Stimulated activated CD8-positive, alpha-beta memory T cell treated with anti-CD3 and anti-CD28 coated beads, Interleukin-4, amount 100 ng/mL, for 24 hours (primary cell): ENCODE data around the gene AKAP13.

Experiments used
- DNase-seq: peaks from one replicate; pipeline ENCODE4 v3.0.0-alpha.2; 2020; ENCODE audit warnings: low read depth

AKAP13 gene

DNA sequence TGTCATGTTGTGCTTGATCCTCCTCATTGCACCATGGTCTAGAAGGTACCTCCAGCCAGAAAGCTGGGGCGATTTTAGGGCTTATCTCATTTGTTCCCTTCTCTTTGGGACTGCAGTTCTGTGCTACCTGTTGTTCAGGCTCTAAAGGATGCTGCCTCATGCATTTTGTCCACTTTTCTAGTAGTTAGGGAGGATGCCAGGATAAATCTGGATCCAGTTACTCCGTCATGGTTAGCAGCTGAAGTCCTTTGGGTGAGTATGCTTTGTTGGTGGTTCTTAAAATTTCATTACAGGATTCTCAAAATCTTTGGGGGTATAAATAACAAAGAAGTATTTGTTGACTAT is 8.9 kb downstream of the AKAP13 start:
- no peak for DNase-seq

DNA sequence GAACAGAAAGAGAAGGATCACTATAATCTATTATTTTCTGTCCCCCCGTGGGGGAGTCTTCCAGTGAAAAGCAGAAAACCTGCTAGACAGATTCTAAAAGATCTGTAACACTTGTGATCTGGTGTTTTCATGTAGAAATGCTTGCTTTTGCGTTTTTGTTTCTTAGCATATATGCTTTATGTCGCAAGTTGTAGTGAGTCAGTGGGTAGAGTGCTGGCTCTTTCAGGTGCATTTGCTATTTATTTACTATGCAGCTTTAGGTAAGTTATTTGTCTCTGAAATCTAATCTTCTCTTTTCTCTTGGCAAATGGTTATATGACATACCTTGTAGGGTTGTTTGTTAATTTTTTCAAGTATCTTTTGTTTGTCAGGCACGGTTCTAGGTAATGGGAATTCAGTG is 9.4 kb downstream of the AKAP13 start:
- no peak for DNase-seq

DNA sequence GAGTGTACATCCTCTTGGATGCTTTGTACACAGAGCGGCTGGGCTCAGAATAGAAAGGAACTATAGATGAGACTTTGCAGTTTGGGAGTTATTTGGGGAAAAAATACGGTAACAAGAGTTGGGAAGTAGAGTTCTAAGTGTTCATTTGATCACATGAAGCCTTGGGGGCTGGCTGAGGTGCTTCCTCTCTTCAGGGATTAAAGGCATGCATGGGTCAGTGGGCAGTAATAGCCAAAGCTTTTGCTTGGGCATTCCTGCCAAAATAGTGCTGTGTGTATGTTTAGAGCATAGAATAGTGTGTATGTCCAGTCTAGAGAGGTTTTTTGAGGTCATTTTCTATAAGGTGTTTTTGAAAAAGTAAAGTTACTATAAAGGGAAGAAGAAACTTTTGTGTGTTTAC is 12.8 kb downstream of the AKAP13 start:
- no peak for DNase-seq

DNA sequence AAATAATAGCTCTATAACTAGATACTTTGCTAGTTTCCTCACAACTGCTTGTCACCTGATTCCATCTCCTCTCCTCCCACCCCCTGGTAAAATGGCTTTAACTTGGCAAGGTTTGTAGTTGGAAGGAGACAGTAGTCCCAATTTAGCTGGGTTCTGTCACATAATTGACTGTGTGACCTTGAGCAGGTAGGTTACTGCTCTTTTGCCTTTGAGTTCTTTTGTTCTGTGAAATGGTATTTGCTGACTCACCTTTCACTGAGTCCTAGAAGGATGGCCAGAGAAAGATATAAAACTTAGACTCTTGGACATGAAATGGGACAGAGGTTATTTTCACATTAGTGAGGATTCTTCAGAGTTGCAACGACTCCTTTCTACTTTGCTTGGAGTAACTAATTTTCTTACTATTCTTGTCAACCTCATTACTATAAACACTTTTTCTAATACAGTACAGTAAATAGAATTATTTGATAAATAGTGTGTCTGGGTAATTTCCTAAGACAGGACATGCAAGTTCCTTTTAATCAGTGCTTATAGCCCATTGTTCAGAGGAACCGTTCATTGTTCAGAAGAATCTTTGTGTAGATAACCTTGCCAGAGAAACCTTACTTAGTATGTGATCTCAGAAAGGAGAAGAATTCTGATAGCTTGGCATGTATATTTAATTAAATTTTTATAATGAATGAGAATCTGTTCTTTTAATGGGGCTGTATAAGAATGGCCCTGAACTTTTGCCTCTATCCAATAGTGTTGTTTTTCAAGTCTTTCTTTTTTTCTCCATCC is 14.3 kb downstream of the AKAP13 start:
- DNase-seq = no peak

DNA sequence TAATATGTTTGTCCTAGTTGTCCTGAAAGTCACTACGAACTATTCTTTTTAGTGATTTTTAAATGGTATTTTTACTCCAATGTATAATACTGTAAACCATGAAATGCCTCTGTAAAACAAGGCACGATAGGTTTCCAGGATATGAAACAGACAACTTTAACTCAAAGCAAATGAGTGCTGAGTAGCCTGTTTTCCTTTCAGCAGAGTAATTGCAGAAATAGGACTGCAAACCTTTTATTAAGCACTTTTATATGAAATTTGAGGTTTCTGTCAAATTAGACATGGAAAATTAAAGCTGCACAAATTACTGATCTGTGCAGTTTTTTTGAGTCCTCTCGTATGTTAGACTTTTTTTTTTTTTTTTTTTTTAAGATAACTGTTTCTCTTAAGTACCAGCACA is 16.2 kb downstream of the AKAP13 start:
- no peak for DNase-seq

DNA sequence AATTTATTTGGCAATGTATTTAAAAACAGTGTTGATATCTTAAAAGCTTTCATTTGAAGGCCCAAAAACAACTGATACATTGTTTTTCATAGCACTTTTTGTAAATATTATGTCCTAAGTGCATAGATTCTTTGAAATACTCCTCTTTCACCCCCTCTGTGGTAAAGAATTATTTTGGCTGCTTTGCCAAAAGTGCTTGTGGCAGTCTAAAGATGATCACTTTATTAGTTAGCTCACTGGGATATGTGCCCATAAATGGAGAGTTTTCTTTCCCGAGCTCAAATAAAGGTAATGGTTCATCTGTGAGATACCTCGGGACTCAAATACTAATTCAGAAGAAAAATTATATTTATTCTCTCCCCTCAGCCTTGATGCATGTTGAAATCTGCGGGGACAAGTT is 16.7 kb downstream of the AKAP13 start:
- DNase-seq = no peak

DNA sequence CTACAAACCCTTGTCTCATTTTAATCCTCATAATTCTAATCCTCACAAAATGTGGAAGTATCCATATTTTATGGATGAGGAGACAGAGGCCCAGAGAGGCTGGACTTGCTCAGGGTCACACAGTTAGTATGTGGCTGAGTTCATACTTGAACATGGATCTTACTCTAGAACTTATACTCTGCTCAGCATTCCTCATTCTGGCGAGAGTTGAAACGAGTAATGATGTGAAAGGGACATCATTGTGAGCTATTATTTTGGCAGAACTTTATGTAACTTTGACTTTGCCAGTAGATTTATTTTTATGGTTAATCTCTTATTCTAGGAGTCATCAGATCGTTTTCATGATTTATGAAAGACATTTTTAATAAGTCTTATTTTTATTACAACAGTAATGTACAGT is 17.5 kb downstream of the AKAP13 start:
- DNase-seq = no peak

DNA sequence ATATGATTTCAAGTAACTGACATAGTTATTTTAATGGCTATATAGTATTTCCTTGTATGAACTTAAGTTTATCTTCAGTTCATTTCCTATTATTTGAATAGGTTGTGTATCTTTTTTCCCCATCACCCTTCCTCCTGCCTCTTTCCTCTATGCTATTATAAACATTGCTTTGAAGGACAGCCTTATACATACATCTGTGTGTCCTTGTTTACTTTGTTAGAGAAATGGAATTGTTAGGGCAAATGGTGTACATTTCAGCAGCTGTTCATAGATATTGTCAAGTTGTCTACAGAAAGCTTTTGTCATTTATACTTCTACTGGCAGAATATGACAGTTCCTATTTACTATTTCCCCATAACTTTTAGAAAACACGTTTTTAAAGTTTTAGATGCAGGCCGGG is 18.4 kb downstream of the AKAP13 start:
- no peak for DNase-seq

DNA sequence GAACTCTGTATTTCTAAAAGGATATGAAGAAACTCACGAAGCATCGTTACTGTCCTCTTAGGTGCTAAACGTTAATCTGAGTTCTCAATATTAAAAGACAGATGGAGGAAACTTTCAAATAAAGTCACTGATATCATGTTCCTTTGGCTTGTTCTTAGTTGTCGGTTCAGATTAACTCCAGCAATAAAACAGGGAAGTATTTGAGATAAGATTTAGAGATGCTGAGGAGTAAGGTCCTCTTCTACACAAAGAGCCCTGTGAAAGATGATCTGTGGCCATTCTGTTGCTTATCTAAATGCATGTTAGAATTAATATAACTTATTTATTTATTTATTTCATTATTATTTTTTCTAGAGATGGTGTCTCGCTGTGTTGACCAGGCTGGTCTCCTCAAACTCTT is 19.2 kb downstream of the AKAP13 start:
- no peak for DNase-seq

DNA sequence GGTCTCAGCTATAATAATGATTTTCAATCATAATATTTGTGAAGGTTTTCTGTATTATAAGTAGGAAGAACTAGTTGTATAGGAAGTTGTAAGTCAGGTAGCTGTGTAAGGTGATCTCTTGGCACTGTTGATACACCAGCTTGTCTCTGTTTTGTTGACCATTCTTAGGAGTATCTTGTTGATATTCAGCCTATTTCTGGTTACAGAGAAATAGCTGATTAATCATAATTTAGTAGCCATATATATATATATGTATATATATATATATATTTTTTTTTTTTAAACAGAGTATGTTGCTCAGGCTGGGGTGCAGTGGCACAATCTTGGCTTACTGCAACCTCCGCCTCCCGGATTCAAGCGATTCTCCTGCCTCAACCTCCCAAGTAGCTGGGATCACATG is 20.2 kb downstream of the AKAP13 start:
- DNase-seq = no peak

DNA sequence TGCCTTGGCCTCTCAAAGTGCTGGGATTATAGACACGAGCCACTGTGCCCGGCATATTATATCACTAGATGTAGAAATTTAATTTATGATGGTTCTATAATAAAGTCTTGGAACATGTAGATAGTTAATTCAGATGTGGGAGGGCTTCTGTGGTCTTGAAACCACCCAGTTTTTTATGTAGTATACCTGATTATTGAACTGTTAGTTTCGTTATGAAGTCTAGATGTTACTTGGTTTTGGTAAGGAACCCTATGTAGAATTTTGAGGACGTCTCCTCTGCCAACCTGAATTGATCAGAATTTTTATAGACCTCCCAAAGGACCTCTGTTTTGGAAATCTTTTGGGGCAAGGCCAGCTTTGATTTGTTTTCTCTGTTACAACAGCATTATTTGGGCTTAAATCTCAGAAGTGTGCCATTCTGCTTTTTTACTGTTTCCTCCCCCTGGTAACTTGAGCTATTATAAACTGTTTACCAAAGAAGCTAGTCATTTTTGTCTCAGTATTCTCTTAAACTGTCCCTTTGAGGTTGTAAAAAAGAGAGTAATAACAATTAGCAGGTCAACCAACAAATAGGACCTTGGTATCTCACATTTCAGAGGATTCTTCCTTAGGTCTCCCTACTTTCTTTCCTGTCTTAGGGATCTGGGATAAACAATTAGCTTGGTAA is 20.8 kb downstream of the AKAP13 start:
- no peak for DNase-seq

DNA sequence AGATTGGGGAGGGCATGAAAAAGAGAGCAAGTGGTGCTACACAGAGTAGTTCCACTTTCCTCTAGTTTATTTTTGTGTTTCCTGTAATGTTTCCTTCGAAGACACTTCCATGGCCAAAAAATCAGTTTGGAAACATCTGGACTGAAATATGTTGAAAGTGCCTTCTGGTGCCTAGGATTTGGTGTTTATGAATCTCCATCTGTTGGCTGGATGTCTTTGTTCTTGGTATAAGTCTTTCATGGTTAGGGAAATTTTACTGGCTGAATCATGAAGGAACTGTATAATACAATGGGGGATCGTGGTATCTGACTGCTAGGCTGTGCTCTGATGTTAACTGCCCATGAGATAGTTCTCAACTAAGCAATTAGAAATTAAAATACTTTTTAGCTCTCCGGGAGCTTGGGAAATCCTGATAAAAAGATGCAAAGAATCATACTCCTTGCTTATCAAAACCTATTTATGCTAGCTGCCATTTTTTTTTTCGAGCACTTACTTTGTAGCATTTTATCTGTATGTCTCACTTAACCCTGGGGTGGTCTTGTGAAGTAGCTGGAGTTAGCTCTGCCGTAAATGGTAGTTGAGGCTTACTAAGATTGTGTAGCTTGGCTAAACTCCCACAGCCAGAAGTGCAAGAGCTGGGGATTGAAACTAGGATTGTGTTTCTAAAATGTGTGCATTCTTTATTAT is 21.9 kb downstream of the AKAP13 start:
- DNase-seq = no peak

DNA sequence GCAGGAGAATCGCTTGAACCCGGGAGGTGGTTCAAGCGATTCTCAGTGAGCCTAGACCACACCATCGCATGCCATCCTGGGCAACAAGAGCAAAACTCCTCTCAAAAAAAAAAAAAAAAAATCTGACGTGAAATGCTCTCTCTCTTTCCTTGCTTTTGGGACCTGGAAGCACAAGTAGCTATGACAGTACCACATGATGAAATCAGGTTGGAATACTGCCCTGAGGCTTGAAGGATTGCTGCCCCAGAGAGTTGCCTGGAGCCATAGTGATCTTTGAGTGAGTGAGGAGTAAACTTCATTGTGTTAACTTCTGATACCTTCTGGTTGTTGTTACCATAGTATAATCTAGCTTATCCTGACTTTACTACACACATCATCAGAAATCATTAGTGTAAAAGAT is 23.3 kb downstream of the AKAP13 start:
- no peak for DNase-seq

DNA sequence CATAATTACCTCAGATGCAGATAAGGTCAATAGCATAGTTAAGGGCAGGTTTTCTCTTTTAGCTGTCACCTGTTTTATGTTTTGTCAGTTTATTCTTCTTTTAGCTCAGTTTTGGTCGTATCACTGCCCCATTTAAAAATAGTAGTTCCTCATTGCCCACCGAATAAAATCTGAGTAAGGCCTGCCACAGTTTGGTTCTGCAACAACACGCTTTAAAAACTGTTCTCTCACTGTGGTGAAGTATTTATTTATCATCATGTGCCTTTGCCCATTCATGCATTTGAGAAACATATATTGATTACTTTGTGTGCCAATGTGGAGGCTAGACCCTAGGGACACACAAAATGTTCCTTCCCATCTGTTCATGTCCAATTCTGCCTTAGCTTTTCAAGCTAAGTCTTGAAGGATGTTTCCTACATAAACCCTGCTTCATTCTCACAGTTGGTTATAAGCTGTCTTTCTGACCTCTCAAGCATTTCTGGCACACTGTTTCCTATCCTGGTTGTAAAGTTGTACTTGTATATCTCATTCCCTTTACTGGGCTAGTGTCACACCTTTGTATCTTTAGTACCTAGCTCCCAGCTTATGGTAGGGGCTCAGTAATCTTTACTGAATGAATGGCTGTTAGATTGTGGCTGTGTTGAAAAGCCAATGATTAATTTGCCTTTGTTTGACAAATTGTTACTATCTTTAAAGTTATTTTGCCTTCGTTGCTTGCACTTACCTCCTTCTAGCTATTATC is 23.9 kb downstream of the AKAP13 start:
- no peak for DNase-seq

DNA sequence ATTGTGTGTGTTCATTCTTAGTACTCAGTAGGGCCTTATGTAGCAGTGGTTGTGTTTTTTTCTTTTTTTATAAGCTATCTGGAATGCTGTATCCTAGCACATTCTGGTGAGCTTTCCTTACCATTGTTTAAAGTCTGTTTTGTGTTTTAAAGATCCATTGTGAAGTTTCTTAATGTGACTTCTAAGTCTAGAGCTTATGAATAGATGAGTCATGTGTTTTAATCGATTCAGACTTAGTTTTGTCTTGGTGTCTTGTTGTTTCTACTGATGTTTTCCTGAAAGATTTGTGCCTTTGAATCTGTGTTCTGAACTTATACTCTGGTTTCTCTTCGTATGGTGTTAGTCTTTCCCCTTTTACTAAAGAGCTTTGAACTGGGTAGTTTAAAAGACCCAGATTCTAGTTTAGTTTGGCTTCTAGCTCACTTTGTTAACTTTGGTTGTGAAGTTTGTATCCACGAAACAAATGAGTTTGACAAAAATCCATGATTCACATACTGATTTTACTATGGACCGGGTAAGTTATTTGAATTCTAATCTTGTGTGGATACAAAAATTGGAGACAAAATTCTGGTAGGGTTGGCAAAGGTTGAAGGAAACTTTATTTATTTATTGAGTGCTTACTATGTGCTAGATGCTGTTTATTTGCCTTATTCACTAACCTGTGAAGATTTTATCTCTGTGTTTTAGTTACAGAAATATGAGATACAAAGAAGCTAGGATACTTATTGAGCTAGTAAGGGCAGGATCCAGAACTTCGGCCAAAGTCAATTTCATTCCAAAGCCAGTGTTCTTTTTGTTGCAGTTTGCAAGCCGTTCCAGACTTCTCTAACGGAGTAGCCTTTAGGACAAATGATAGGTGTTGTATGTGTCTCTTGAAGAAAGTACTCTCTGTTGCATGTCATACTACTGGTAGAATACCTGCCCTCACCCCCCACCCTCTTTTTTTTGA is 24.8 kb downstream of the AKAP13 start:
- DNase-seq = no peak

DNA sequence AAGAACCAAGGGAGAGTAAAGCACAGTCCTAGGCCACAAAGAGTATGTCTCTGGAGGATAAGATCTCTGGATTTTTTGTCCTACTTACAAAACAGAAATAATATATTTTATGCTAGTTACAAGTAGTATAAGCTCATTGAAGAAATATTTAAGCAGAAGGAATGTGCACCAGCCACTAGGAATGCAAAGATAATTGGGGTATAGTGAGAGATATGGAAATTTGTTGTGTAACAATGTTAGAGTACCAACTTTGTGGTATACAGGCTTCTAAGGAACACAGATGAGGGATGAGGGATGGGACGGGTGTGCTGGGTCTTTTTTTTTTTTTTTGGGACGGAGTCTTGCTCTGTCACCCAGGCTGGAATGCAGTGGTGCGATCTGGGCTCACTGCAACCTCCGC is 26.5 kb downstream of the AKAP13 start:
- no peak for DNase-seq

DNA sequence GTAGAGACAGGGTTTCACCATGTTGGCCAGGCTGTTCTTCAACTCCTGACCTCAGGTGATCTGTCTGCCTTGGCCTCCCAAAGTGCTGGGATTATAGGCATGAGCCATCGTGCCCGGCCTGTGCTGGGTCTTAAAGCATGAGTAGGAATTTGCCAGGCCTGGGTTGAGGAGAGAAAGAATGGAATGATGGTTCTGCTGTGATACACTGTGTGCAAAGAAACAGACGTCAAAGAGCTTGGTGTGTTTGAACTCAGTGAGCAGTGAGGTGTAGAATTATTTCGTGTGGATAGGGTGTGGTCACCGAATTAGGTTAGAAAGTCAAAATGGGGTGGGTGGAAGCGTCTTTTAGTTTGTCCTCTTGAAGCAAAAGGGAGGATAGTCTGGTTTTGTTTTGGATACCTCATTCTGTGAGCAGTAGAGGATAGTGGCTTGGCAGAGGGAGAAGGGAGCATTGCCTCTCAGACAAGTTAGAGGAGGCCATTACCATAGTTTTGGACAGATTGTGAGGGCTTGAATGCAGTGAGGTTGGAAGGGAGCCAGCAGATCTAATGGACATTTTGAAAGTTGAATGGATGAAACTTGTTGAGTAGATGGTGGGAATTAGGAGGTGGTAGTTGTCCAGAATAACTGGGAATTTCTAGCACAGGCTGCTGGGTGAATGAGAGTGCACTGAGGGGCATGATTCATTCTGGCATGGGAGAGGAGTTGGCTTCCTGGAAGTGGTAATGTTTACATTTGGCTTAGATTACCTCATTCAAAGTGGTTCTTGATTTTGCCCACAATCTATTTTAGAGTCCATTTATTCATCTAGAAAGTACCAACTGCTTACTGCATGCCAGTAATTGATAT is 27.2 kb downstream of the AKAP13 start:
- no peak for DNase-seq

DNA sequence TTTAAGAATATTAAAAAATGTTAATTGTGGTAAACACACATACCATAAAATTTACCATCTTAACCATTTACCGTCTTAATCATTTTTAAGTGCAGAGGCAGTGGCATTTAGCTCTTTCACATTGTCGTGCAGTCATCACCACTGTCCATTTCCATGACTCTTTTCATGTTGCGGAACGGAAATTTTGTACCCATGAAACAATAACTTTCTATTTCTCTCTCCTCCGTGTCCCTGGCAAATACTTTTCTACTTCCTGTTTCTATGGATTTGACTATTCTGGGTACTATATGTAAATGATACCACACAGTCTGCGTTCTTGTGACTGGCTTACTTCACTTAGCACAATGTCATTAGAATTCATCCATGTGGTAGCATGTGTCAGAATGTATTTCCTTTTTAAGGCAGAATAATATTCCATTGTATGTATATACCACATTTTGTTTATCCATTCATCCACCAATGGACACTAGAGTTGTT is 27.9 kb downstream of the AKAP13 start:
- no peak for DNase-seq

DNA sequence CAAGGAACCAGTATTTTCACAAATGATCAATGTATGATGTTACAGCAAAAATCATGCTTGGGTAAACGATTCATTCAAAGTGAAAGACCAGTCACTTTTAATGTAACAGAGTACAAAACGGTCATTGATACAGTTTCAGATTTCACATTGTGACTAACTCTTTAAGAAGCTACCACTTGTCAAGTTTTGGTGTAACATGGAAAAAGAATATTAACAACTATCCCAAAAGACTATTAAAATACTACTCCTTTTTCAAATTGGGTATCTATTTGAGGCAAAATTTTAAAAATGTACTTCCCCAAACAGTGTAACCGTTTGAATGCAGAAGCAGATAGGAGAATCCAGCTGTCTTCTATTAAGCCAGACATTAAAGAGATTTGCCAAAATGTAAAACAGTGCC is 31.7 kb downstream of the AKAP13 start:
- DNase-seq = no peak
